Activated gamma-delta T cell treated with anti-CD3 and anti-CD28 coated beads, Interleukin-2, amount 50 U/mL, for 16 hours (primary cell): ENCODE results near the gene HYAL2.
"Not testable (repeated sequence)": the region's sequence is repeated elsewhere in the genome, so short reads cannot be mapped to it uniquely, and the experiment has no call there.

Experiments used
- DNase-seq: peaks from one replicate; pipeline ENCODE4 v3.0.0-alpha.2; 2020; ENCODE audit warnings: low read depth

The HYAL2 gene

DNA sequence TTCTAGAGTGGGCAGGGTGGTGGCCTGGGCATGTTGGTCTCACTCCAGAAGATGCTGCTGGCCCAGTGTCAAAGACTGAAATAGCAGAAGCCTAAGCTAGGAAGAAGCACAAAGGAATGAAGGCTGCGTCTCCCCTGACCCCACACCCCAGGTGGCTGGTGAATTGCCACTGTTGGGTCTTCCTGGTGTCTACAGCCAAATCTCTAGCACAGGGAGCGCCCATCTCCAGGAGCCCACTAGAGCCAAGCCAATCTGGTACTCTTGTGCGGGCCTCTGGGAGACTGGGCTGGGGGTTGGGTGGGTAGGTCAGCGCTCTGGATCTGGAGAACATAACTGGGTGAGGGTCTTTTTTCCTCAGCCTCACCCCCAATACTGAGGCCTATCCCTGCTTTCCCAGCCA lies 4.6 kb upstream of the HYAL2 start:
- no peak for DNase-seq

DNA sequence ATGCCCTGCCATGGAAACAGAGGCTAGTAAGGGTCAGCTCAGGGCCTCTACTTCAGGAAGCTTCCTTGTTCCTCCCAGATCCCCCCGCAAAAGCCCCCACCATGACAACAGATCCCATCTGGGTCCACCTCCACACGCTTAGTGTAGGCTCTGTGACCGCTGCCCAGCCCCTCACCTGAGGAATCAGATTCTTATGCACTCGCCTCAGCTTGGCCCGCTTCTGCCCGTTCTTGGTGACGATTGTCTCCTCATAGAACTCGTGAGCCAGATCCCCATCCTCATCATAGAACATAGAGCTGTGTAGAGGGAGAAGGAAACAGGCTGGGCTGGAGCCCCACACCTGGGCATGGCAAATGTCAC lies 3.6 kb upstream of the HYAL2 start:
- no peak for DNase-seq

DNA sequence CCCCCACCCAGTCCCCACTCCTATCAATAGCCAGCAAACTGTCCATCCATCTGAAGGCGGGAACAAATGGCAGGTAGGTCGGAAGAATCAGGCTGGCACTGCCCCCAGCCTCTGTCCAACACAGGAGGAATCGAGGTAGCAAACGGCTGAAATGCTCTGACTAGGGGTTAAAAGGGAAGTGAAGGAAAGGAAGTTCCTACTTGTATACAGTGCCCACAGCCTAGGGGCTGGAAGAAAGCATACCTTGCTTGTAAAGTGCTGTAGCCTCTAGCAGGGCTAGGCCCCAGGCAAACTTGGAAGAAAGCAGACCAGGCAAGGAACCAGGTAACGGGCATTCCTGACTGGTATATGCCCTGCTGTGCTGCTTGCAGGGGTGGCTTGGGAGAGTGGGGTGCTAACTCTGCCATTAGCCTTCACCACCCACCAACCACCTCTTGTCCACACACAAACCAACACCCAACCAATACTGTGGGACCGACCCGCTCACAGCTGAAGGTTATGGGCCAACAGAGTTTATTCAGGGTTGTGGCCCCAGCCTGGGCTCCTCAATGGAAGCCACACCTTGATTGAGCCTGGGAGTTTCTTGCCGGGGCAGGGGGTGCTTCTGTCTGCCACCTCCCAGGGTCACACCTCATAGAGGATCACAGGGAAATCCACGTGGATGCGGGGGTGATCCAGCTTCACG lies 3.1 kb upstream of the HYAL2 start:
- no peak for DNase-seq

DNA sequence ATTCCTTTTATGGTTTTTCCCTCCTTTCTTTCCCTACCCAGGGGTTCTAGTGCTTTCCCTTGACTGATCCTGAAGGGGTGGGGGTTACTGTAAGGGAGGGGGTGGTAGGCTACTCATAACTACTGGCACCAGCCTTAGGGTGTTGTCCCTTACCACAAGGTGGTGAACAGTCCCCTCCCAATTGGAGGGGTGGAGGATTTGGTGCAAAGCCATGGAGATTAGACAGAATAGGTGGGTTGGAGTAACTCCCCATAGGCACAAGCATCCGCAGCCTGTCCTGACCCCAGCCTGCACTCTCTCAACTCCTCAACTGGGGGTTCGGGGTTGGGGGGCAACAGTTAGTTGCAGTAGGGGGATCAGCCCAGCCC lies 2.6 kb upstream of the HYAL2 start:
- no peak for DNase-seq

DNA sequence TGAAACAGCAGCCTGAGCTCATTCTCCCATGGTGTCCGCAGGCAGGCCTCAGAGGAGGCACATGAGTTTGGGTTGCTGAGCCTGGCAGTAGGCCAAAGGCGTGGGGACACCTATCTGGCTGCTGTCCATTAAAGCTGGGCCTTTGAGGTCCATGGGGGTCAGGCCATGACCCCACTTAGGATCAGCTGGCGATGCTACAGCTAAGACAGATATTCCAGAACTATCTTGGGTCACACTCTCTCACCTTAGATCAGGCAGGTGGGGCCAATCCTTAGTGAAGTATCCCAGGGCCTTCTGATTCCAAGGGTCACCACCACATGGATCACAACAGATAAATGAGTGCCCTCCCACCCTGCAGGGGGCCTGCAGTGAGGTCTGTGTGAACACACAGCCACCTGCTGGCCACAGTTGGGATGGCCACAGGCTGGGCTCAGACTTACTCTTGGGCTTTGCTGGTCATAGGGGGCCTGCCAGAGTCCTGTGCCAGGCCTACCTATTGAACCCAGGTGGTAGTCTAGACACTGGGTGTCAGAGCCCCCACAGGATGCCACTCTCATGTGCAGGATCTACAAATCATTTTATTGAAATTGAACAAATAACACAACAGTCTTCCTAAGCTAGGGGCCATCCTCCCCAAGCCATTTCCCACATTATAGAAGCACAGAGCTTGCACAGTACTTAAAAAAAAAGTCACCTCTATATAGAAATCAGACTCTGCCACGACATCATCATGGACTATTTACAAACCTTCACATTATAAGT lies 2.0 kb upstream of the HYAL2 start:
- peak; percentile 37 for DNase-seq

DNA sequence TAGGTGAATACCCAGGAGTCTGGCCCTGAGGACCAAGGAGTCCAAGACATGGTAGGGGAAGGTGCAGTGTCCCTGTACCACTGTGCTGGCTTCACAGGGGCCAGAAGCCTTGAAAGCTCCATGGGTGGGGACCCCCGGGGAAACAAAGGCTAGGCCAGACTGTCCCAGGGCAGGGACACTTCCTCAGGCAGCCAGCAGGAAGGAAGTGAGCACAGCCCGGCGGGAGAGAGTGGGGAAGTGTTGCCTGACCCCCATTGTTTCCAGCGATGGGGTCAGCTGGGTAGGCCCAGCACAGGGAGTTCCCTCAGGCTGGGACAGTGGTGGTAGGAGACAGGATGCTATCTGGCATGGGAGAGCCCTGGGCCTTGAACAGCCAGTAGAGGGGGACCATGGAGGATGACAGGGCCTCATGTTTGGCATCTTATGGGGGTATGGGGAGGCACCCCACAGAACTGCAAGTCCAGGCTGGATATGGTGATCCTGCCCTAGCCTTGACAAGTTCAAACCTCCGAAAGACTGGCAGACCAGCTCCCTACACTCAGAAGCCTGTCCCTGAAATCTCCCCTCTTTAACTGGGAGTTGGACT lies 1.2 kb upstream of the HYAL2 start:
- DNase-seq: no peak

DNA sequence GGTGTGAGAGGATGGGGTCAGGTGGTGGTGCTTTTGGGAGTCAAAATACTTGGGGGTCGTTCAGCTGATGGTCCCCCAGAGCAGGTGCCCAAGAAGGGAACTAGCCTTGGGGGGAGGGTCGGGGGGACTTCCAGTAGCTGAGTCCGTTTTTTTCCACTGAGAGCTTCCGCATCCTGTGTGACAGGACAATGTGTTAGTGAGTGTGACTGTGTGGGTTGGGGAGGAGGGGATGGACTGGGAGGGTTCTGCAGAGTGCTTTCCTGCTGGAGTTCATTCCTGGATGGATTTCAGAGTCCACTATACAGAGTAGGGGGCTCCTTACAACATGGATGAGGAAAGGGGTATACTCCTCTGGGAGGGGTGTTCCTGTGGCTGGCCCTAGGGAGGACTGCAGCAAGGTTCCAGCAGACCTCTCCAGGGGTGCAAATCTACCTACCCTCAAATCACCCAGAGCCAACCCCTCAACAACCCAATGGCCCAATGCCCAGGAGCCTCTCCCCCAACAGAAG lies 601 bp upstream of the HYAL2 start:
- DNase-seq: no peak

DNA sequence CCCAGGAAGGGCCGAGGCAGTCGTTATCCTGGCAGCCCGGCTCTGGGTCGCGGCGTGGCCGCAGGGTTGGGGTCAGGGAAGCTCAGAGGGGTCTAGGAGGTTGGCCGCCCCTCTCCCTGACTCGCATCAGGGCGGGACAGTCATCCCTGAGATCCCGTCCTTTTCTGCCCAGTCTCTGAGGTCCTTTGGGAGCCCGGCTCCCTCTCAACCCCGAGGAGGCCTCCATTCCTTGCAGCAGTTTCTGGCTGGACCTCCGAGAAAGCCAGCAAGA lies 495 bp downstream of the HYAL2 start:
- no peak for DNase-seq

DNA sequence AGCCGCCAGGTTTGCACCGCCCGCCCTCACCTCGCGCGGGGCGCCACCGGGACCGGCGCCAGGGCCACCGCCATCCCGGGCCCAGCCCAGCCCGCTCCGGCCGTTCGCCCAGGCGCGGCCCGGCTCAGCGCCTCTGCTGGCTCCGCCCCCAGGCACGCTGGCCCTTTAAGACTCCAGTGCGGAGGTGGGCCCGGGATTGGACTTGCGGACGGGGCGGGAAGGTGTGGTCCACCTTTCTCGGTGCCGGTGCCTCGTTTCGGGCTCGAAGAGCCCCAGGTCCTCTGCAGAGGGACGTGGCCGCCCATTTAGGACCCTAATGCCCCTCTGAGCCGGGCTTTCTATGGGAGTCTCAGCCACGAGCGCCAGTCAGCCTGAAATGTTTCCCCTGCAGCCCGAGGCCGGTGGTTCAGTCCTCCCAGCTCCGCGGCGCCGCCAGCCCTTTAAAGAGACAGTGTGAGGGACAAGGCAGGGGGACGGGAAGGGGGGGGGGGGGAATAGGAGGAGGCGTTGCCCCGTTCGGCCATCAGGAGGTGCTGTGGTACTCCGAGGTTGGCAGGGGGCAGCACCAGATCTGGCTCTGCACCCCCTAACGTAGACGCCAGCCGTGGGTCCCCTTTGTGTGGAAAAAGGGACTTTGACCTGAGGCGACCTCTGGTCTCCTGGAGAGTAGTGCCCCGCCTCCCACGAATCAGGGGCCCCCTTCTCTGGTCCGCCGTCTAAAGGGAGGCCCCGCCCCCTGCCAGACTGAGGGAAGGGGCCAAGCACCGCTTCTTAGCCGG lies 1.0 kb downstream of the HYAL2 start:
- peak; percentile 68 for DNase-seq

DNA sequence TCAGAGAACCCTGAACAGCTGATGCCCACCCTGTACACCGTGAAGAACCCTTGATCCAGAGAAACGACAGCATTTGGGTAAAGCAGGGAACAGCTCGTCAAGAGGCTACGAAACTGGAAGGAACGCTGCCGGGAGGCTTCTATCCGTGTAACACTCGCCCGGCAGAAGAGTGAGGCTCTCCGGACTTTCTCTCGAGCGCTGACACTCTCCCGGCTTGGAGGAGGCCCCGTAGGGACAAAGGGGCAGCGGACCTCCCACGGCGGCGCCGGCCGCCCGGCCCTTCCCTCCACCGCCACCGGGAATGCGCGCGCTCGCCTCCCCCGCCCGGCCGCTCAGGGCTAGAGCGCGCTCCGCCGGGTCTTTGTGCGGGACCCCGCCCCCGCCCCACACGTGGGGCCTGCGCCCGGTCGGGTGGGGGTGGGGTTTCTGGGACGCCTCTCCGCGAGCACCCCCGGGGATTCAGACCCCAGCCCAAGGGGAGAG lies 1.7 kb downstream of the HYAL2 start:
- no peak for DNase-seq

DNA sequence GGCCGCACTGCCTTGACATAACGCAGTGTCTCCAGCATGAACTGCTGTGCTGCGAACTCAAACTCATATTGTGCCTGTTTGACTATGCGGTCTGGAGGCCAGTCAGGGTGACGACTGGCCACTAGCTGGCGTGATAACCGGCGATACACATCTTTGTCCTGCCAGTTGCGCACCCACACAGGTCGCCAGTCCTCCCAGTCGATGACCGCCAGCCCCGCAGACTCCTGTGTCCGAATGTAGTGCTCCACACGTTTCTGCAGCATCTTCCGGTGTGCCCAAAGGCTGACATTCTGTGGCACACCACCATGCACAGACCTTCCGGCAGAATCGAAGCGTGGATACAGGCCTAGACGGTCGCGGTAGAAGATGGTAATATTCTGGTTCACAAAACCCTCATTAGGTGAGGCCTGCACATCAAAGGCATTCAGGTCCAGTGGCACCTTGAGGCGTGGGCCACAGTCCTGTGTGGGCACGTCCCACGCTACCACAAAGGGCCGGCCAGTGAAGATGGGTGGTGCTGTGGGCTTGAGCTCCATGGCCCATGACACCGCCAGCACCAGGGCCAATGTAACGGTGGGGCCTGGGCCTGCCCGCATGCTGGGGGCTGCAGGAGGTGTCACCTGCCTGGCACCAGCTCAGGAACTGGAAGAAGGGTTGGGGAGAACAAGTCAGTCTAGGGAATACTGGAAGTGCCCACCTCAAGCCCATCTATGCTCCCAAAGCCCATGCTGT lies 2.5 kb downstream of the HYAL2 start:
- no peak for DNase-seq

DNA sequence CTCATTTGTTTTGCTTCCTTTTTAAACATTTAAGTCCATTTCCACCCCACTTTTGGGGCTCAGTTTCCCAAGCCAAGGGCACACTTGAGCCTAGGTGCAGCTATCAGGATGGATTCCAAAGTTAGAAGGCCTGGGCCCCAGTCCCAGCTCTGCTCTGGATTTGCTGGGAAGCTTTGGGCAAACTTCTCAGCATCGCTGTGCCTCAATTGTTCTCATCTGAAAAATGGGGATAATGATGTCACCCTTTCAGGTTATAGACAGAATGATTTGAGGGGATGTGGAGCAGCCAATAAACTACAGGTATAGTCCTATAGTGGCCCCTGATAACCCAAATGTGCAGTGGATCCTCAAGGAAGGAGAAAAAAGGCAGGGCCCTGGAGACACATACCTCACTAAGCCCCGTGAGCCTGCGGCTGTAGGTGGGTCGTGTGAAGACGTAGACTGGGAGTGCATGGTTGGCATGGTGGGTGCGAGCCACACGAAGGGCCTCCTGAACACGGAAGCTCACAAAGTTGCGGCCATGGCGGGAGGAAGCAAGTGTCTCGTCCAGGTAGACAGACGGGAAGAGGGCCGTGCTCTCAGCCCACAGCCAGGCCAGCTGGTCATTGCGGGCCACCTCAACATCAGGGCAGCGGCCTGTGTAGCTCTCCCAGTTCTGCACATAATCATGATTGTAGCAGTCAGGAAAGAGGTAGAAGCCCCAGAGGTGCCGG lies 3.2 kb downstream of the HYAL2 start:
- no peak for DNase-seq

DNA sequence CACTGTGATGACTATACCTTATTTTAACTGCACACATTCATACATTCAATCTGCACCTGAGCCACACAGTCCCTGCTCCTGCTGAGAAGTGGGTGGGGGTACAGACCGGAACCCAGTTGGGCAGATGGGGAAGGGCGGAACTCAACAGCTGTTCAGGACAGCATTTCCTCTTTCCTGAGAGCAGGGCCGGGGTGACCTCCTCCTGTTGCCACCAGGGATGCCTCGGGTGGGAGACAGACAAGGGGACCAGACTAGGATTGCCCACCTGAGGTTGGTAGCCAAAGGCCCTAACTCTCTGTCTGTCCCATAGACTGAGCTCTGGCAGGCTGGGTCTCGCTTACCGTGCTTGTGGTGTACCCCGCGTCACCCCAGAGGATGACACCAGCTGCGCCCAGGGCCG lies 3.9 kb downstream of the HYAL2 start:
- no peak for DNase-seq

DNA sequence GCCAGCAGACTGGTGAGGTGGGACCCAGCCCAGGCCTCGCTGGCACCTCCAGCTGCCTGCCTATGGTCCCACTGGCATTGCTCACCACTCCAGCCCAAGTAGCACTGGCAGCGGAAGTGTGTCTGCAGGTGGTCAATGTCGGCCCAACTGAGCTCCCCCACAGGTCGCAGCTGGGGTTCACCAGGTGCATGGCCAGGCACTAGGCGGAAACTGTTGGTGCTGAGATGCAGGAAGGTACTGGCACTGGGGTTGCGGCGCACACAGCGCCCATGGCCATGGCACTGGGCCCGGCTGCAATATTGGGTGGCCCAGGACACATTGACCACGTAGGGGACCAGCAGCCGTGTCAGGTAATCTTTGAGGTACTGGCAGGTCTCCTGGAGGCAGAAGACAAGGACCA lies 4.4 kb downstream of the HYAL2 start:
- DNase-seq: no peak

DNA sequence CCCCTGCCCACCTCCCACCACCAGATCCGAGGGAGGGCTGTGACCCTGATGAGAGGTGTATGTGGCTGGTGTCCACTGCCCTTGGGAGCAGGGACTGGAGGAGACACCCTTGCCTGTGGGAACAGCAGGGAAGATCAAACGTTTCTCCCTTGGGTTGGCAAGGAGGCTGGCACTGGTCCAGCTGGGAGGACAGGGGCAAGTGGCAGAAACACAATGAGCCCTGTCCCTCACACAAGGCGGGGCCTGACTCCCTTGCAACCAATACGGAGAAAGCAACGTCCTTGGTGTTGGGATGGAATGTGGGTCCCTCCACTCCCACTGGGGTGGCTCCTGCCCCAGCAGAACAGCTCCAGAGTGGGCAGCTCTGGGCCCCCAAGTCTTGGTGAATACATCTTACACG lies 5.2 kb downstream of the HYAL2 start:
- no peak for DNase-seq

DNA sequence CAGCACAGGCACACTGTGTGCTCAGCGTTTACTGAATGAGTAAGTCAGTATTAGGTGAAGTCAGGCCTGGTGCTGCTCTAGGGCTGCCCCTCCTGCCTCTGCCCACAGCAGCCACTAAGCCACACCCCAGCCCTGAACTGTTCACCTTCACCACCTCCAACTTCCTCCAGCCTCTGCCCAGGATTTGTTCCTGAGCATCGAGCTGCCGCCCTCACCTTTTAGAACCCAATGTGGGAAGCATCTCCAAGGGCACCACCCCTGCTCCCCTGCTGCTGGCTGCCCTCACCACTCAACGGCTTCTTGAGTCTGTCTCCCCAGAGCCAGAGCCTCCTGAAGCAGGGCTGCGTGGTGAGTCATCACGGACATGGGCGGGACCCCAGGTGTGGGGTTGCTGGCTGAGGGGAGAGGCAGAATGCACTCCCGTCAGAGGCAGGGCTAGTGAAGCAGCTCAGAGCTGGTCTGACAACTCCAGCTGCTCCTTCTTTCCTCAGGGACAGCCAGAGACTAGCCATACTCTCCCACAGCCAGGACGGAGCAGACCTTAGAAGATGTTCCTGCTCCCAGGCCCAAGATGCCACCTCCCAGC lies 5.8 kb downstream of the HYAL2 start:
- peak; percentile 67 for DNase-seq

DNA sequence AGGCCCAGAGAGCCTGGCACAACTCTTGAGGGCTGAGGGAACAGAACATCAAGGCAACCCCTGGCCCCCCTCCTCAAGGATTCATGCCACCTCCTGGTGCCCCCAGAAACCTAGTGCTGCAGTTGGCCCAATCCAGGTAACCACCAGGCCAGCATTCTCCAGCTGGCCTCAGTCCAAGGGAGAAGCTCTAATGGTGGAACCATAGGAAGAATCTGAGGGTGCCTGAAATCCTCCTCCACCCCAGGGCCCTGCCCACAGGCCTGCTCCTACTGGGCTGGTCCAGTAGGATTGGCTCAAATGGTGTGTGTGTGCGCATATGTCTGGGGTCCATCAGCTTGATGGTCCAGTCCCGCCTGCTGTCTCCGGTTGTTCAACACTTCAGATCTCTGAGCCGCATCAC lies 7.7 kb downstream of the HYAL2 start:
- no peak for DNase-seq

DNA sequence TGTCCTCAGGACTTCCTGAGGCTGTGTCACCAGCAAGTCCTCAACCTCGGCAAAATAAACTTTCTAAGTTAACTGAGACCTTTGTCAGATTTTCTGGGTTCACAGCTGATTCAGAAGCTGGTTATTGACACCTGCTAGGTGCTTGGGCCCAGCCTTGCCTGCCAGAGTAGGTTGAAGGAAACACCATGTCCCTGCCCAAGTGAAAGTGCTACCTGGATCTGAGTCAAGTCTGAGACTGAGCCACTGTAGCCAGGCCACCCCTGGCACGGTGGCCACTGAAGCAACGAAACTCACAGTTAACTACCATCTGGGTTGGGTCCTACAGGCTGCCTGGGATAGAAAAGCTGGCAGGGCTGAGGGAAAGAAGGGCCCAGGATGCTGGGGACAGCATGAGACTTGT lies 8.2 kb downstream of the HYAL2 start:
- DNase-seq: no peak

DNA sequence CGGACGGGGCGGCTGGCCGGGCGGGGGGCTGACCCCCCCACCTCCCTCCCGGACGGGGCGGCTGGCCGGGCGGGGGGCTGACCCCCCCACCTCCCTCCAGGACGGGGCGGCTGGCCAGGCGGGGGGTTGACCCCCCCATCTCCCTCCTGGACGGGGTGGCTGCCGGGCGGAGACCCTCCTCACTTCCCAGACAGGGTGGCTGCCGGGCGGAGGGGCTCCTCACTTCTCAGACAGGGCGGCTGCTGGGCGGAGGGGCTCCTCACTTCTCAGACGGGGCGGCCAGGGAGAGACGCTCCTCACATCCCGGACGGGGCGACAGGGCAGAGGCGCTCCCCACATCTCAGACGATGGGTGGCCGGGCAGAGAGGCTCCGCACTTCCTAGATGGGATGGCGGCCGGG lies 10.5 kb downstream of the HYAL2 start:
- DNase-seq: not testable (repeated sequence)

DNA sequence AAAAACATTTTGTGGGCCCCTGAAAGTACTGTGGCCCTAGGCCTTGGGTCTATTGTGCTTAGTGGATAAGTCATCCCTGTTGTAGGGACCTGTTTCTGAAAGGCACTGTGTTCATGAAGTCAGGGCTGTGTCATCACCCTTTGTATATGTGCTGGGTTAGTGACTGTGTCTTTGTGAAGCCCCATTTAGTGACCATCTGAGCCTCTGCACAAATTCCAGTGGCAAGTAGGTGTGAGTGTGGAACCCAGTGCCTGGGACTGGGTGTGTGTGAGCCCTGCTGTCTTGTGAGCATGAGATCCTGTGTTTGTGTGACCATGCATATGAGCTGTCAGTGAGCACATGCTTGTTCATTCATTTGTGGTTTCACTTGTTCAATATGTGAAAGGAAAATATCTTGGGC lies 17.9 kb downstream of the HYAL2 start:
- DNase-seq: no peak
